Ascending aorta (tissue), 2 donors: ENCODE measurements around the gene BRAT1. TPM values are rescaled to one million over a fixed set of nuclear protein-coding genes. Genes with fewer than 3 reads are reported as not detected.

Experiments used
- DNase-seq, 2 donors: peaks; one replicate each; pipeline ENCODE4 v3.0.0-alpha.2; 2019; ENCODE audit warnings: low spot score in 2 of 2
- H3K27ac ChIP-seq, 2 donors: fragments of 200-600 bp; sonication (generic); one replicate each; pipeline ENCODE4 v1.5.1; 2016 to 2017; ENCODE audit warnings: mild to moderate bottlenecking in 1 of 2
- H3K27me3 ChIP-seq: fragments of 200-600 bp; sonication (generic); one replicate; pipeline ENCODE4 v1.5.1; 2017
- H3K36me3 ChIP-seq, 2 donors: fragments of 200-600 bp; sonication (generic); one replicate each; pipeline ENCODE4 v1.5.1; 2016
- H3K4me1 ChIP-seq, 2 donors: fragments of 200-600 bp; sonication (generic); one replicate each; pipeline ENCODE4 v1.5.1; 2016 to 2017; ENCODE audit warnings: mild to moderate bottlenecking in 1 of 2
- H3K4me3 ChIP-seq, 2 donors: fragments of 200-600 bp; sonication (generic); one replicate each; pipeline ENCODE4 v1.5.1; 2016 to 2017; ENCODE audit warnings: mild to moderate bottlenecking in 1 of 2
- H3K9me3 ChIP-seq, 2 donors: fragments of 200-600 bp; sonication (generic); one replicate each; pipeline ENCODE4 v1.5.1; 2016
- intact Hi-C: fragments of 100-400 bp; cut with DNase I; formaldehyde crosslinking; loops from one replicate; pipeline ENCODE4 v1.15.1; 2023
- total RNA-seq: library from RNA; depleted of rRNA; stranded (reverse); fragments of >200 nt; gene quantifications from one replicate; pipeline ENCODE4 v1.1.0, GENCODE V29; 2016
- TF ChIP-seq, protein P1 (sequence below), 3 experiments: fragments of 200-600 bp in 2 of 3; fragments of 450-650 bp in 1 of 3; sonication (generic) in 2 of 3; IDR thresholded peaks; one replicate each; pipeline ENCODE4 v1.5.1; 2016 to 2019; ENCODE audit warnings: antibody characterized with exemption in 3 of 3, mild to moderate bottlenecking in 1 of 3, moderate library complexity in 1 of 3

The BRAT1 gene
- total RNA-seq, 1 donor from 2014 or later = 84.0 TPM

DNA sequence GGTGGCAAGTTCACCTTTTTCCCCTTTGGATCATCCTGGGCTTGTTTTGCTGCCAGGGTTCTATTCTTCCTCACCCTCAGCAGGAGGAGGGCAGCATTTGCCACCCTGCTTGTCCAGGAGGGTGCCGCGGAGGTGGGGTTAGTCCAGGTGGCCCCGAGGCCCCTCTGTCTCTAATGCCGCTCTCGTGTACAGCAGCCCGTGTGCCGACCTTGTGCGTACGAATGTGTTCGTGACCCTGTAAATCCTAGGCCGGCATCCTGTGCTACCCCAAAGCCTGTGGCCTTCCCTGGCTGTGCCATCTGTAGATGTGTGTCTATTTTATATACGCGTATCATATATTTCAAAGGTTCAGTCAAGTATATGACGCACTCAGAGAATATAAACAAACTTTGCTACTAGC is 14.1 kb upstream of the BRAT1 start:
- Histone ChIP-seq H3K4me1 (no peaks in the 10 kb centered on the region), H3K4me3 (no peak overlapping the region), H3K9me3 (no peaks in the 10 kb centered on the region), H3K36me3 (peaks cover 13 to 19% of the 10 kb centered on the region in 2 donors), H3K27me3 (no peaks in the 10 kb centered on the region), H3K27ac (no peak overlapping the region)
- DNase-seq = no peak
- intact Hi-C loops = no loop called here
- TF ChIP-seq, protein P1, sequence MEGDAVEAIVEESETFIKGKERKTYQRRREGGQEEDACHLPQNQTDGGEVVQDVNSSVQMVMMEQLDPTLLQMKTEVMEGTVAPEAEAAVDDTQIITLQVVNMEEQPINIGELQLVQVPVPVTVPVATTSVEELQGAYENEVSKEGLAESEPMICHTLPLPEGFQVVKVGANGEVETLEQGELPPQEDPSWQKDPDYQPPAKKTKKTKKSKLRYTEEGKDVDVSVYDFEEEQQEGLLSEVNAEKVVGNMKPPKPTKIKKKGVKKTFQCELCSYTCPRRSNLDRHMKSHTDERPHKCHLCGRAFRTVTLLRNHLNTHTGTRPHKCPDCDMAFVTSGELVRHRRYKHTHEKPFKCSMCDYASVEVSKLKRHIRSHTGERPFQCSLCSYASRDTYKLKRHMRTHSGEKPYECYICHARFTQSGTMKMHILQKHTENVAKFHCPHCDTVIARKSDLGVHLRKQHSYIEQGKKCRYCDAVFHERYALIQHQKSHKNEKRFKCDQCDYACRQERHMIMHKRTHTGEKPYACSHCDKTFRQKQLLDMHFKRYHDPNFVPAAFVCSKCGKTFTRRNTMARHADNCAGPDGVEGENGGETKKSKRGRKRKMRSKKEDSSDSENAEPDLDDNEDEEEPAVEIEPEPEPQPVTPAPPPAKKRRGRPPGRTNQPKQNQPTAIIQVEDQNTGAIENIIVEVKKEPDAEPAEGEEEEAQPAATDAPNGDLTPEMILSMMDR (IDR thresholded peaks at IDR 0.05) = no peak

DNA sequence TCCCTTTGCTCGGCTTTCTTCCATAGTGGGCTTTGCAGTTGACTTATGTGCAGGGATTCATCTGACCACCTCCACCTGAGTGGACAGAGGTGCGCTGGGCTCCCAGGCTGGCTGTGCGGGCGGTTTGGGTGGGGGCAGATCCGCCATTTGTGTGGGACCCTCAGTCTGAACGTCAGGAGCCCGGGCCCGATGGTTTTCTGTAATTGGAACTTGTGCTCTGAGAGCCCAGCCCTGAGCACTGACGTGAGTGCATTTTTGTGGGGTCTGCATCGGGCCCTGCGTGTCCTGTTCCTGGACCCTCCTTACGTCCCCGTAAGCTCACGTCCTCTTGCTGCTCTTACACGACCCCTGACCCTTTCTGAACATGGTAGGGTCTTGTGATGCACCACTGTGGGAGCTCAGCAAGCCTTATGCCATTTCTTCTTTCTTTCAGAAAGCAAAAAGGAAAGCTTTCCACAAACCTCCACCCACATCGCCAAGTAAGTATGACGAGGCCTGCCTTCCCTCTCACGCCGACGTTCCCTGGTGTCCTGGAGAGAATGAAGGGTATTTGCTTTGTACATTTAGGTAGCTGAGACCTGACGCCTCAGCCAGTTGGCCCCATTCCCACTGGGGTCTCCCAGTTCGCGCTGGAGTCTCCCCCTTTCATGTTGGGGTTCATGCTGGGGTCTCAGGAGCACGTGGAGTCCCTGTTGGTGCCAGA is 13.3 kb upstream of the BRAT1 start:
- no peak for DNase-seq
- Histone ChIP-seq H3K36me3 (peaks cover 12 to 13% of the 10 kb centered on the region in 2 donors), H3K4me3 (no peak overlapping the region), H3K27ac (no peak overlapping the region), H3K9me3 (no peaks in the 10 kb centered on the region), H3K27me3 (no peaks in the 10 kb centered on the region), H3K4me1 (no peaks in the 10 kb centered on the region)
- TF ChIP-seq, protein P1 (IDR thresholded peaks at IDR 0.05) = no peak
- intact Hi-C loops = no loop called here

DNA sequence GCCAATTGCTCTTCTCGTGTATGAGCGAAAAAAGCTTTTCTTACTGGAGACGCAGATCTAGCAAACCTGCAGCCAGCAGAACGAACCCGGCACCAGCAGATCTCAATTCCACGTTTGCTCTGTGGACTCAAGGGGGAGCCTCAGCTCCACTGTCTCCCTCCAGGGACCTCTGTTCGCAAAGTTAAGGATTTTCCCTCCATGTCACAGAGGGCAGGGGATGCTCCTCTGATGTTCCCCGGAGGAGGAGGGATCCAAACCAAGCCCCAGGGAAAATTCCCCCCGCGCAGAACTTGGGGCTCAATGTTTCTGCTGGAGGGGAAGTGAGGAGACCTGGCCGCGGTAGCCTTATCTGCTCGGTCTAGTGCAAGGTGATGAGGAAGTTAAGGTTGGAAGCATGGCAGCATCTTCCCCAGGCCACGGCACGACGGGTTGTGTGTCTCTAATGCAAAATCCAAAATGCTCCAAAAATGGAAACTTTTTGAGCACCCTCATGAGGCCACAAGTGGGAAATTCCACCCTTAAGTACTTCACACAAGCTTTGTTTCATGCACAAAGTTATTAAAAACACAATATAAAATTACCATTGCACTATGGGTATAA is 12.5 kb upstream of the BRAT1 start:
- Histone ChIP-seq H3K4me1 (no peaks in the 10 kb centered on the region), H3K27ac (no peak overlapping the region), H3K27me3 (no peaks in the 10 kb centered on the region), H3K9me3 (no peaks in the 10 kb centered on the region), H3K36me3 (peaks cover 7 to 8% of the 10 kb centered on the region in 2 donors), H3K4me3 (no peak overlapping the region)
- intact Hi-C loops = loop anchor here (1.0 kb wide), 1 partner anchor 114 kb away; no protein-coding TSS in a partner anchor
- TF ChIP-seq, protein P1 (IDR thresholded peaks at IDR 0.05) = peak; percentile 36 to 57 (median 38)
- DNase-seq = no peak

DNA sequence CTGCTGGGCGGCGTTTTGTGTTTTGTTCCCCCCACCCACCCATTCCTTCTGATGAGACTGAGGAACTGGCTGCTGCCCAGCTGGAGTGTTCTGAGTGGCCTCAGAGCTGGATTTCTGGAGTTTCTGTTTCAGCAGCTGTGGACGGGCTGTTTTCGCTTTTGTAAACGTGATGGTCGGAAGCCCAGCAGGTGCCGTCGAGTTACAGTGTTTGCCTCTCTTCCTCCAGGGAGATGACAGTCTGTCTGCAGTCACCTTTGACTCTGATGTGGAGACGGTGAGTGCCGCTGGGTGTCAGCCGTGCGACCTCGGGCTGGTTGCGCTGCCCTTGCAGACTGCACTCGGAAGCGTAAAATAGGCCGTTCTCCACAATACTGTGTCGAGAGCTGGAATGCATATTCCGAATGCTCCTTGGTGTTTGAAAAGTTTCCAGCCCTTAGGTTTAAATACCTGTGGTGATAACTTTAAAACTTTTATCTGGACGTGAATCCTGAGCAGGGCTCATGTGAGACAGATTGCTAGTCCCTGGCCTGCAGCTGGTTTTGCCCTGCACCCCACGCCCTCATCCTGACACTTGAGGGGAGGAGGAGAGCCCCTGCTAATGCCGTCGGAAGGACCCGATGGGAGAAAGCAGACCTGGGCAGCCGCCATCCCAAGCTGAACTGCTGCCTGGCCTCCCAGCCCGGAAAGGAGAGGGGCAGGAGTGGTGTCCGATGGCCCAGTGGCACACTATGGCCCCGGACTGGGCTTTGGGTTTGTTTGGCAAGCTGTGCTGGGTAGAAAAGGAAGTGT is 11.8 kb upstream of the BRAT1 start:
- H3K27me3 ChIP-seq = no peaks in the 10 kb centered on the region
- TF ChIP-seq, protein P1 (IDR thresholded peaks at IDR 0.05) = no peak
- no peaks in the 10 kb centered on the region for H3K4me1 ChIP-seq
- H3K9me3 ChIP-seq = no peaks in the 10 kb centered on the region
- intact Hi-C loops = loop anchor here (1.0 kb wide), 1 partner anchor 114 kb away; no protein-coding TSS in a partner anchor
- H3K27ac ChIP-seq = no peak overlapping the region
- peaks cover 1 to 2% of the 10 kb centered on the region in 2 donors for H3K36me3 ChIP-seq
- H3K4me3 ChIP-seq = no peak overlapping the region
- no peak for DNase-seq

DNA sequence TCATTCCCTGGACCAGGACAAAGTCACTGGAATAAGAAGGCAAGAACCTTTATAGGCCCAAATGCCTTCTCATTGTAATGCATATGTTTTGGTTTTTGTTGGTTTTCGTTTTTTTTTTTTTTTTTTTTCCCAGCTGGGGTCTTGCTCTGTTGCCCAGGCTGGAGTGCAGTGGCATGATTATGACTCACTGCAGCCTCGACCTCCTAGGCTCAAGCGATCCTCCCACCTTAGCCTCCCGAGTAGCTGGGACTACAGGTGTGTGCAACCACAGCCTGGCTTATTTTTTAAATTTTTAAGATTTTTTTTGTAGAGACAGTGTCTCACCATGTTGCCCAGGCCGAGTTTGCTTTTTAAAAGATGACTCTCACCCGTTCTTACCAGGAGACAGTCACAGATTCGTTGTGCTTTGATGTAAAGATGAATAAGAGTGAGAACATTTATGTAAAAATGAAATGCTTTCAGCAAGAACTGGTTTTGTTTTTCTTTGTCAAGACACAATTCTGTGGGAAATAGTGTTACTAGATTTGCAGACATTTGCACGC is 11.1 kb upstream of the BRAT1 start:
- Histone ChIP-seq H3K36me3 (no peaks in the 10 kb centered on the region), H3K27me3 (no peaks in the 10 kb centered on the region), H3K9me3 (no peaks in the 10 kb centered on the region), H3K4me1 (no peaks in the 10 kb centered on the region), H3K4me3 (no peak overlapping the region), H3K27ac (no peak overlapping the region)
- DNase-seq = no peak
- intact Hi-C loops = no loop called here
- TF ChIP-seq, protein P1 (IDR thresholded peaks at IDR 0.05) = no peak
